ENCODE data around the gene IPO11. TPM values are rescaled to one million over a fixed set of nuclear protein-coding genes. Genes with fewer than 3 reads are reported as not detected.

IPO11 gene
- total RNA-seq, 1 donor from 2014 or later, result 96.0 TPM

- no peak for DNase-seq (ENCODE audit: low spot score)
- Mint-ChIP-seq H3K27ac (ENCODE audit: unreplicated experiment) (no peak overlapping the region), H3K27me3 (ENCODE audit: unreplicated experiment) (peaks cover 3% of the 10 kb centered on the region), H3K9me3 (ENCODE audit: unreplicated experiment) (no peaks in the 10 kb centered on the region), H3K36me3 (ENCODE audit: low read depth, unreplicated experiment) (peaks cover 39% of the 10 kb centered on the region), H3K4me3 (ENCODE audit: unreplicated experiment) (no peak overlapping the region), H3K4me1 (ENCODE audit: unreplicated experiment) (peaks cover 41% of the 10 kb centered on the region)
- no peak for TF ChIP-seq CTCF (IDR thresholded peaks at IDR 0.05; ENCODE audit: unreplicated experiment)
Observed at GRCh38 chr5:62590387-62590786, 177.8 kb downstream of the IPO11 start.

GRCh38 chr5:62592558-62592957 is 180.0 kb downstream of the IPO11 start:
- H3K4me1 Mint-ChIP-seq (ENCODE audit: unreplicated experiment), result peaks cover 28% of the 10 kb centered on the region
- no peak for DNase-seq (ENCODE audit: low spot score)
- peaks cover 3% of the 10 kb centered on the region for H3K27me3 Mint-ChIP-seq (ENCODE audit: unreplicated experiment)
- no peak overlapping the region for H3K4me3 Mint-ChIP-seq (ENCODE audit: unreplicated experiment)
- H3K27ac Mint-ChIP-seq (ENCODE audit: unreplicated experiment), result peak overlapping the region; percentile 16
- no peak for TF ChIP-seq CTCF (IDR thresholded peaks at IDR 0.05; ENCODE audit: unreplicated experiment)
- peaks cover 48% of the 10 kb centered on the region for H3K36me3 Mint-ChIP-seq (ENCODE audit: low read depth, unreplicated experiment)
- H3K9me3 Mint-ChIP-seq (ENCODE audit: unreplicated experiment), result no peaks in the 10 kb centered on the region

GRCh38 chr5:62593331-62593730 is 180.8 kb downstream of the IPO11 start:
- no peak for DNase-seq (ENCODE audit: low spot score)
- no peak for TF ChIP-seq CTCF (IDR thresholded peaks at IDR 0.05; ENCODE audit: unreplicated experiment)
- peaks cover 48% of the 10 kb centered on the region for H3K36me3 Mint-ChIP-seq (ENCODE audit: low read depth, unreplicated experiment)
- H3K4me1 Mint-ChIP-seq (ENCODE audit: unreplicated experiment), result peaks cover 25% of the 10 kb centered on the region
- no peaks in the 10 kb centered on the region for H3K9me3 Mint-ChIP-seq (ENCODE audit: unreplicated experiment)
- H3K4me3 Mint-ChIP-seq (ENCODE audit: unreplicated experiment), result peak overlapping the region; percentile 39
- H3K27me3 Mint-ChIP-seq (ENCODE audit: unreplicated experiment), result peaks cover 3% of the 10 kb centered on the region
- no peak overlapping the region for H3K27ac Mint-ChIP-seq (ENCODE audit: unreplicated experiment)

- Mint-ChIP-seq H3K4me1 (ENCODE audit: unreplicated experiment) (peaks cover 14% of the 10 kb centered on the region), H3K9me3 (ENCODE audit: unreplicated experiment) (no peaks in the 10 kb centered on the region), H3K36me3 (ENCODE audit: low read depth, unreplicated experiment) (peaks cover 36% of the 10 kb centered on the region), H3K4me3 (ENCODE audit: unreplicated experiment) (no peak overlapping the region), H3K27me3 (ENCODE audit: unreplicated experiment) (peaks cover 3% of the 10 kb centered on the region), H3K27ac (ENCODE audit: unreplicated experiment) (no peak overlapping the region)
- DNase-seq (ENCODE audit: low spot score), result no peak
- no peak for TF ChIP-seq CTCF (IDR thresholded peaks at IDR 0.05; ENCODE audit: unreplicated experiment)
Observed at GRCh38 chr5:62594364-62594984, 181.9 kb downstream of the IPO11 start.

- Mint-ChIP-seq H3K4me1 (ENCODE audit: unreplicated experiment) (peaks cover 18% of the 10 kb centered on the region), H3K27me3 (ENCODE audit: unreplicated experiment) (peaks cover 3% of the 10 kb centered on the region), H3K27ac (ENCODE audit: unreplicated experiment) (no peak overlapping the region), H3K4me3 (ENCODE audit: unreplicated experiment) (no peak overlapping the region), H3K9me3 (ENCODE audit: unreplicated experiment) (no peaks in the 10 kb centered on the region), H3K36me3 (ENCODE audit: low read depth, unreplicated experiment) (peaks cover 35% of the 10 kb centered on the region)
- no peak for DNase-seq (ENCODE audit: low spot score)
- TF ChIP-seq CTCF (IDR thresholded peaks at IDR 0.05; ENCODE audit: unreplicated experiment), result no peak
Observed at GRCh38 chr5:62596096-62596495, 183.5 kb downstream of the IPO11 start.

Data from endothelial cell (in vitro differentiated cells).